HepG2 (cell line): ENCODE results near the gene TRMT10C. TPM values are rescaled to one million over a fixed set of nuclear protein-coding genes. Genes with fewer than 3 reads are reported as not detected.

Experiments used
- ATAC-seq: fragments of 200-7000 bp; cut with Tn5 transposase; 3 replicates; pipeline ENCODE4 v1.9.1; 2020; ENCODE audit warnings: mild to moderate bottlenecking, moderate library complexity
- BruUV-seq: library from RNA; stranded (reverse); fragments of 400-500 nt; replicated peaks from 2 replicates; lab custom pipeline; 2021; lab: Mats Ljungman, UMichigan
- CTCF ChIA-PET: fragments of 300-600 bp; formaldehyde crosslinking; extraction: SDS; loops from one replicate; lab custom pipeline; 2021; ENCODE audit warnings: low total read pairs, inconsistent platforms, low intra/inter-chr PET ratio; lab: Yijun Ruan, JAX
- POLR2A ChIA-PET: fragments of 350-600 bp; sonication (Branson Sonifier 250); formaldehyde crosslinking; loops from one replicate; lab custom pipeline; 2020; ENCODE audit warnings: antibody characterized with exemption, inconsistent platforms; lab: Yijun Ruan, JAX
- DNase-seq: peaks from one replicate; pipeline ENCODE4 v3.0.0-alpha.2; 2015; ENCODE audit warnings: low spot score
- FAIRE-seq: peaks from 3 replicates; lab custom pipeline; 2011; peaks lifted over from hg19 to GRCh38; lab: Jason Lieb, UNC
- H2AFZ ChIP-seq: one replicate; pipeline ENCODE4 v1.6.1; 2011; ENCODE audit warnings: low read length, inconsistent platforms
- H3K27ac ChIP-seq: fragments of 300-600 bp; 3 replicates; pipeline ENCODE4 v1.8.0; 2011; ENCODE audit warnings: mixed run types, mild to moderate bottlenecking, mixed read lengths, low read length, inconsistent platforms; ENCODE audit not compliant: insufficient read depth; ENCODE audit errors: extremely low read length
- H3K27me3 ChIP-seq, 2 experiments: fragments of 200-600 bp in 1 of 2; 2 replicates in 1 of 2; 3 replicates in 1 of 2; pipeline versions ENCODE4 v1.6.0 to v1.8.0; 2011; ENCODE audit warnings: low read length in 2 of 2, mild to moderate bottlenecking in 2 of 2, moderate library complexity in 2 of 2, inconsistent platforms in 1 of 2; ENCODE audit not compliant: insufficient read depth in 2 of 2, control insufficient read depth in 1 of 2
- H3K36me3 ChIP-seq, 2 experiments: fragments of 200-600 bp in 1 of 2; replicated peaks in 1 of 2; 2 replicates in 1 of 2; 3 replicates in 1 of 2; pipeline versions ENCODE4 v1.5.1 to v1.8.0; 2011; ENCODE audit warnings: low read length in 2 of 2, inconsistent platforms in 1 of 2; ENCODE audit not compliant: insufficient read depth in 2 of 2, control insufficient read depth in 1 of 2
- H3K4me1 ChIP-seq: 2 replicates; pipeline ENCODE4 v1.5.1; 2012; ENCODE audit warnings: low read length, inconsistent platforms; ENCODE audit not compliant: insufficient read depth
- H3K4me2 ChIP-seq: 2 replicates; pipeline ENCODE4 v1.6.0; 2011; ENCODE audit warnings: low read depth, low read length, inconsistent platforms
- H3K4me3 ChIP-seq, 3 experiments: fragments of 200-600 bp in 1 of 3; sonication (generic), shearing (Covaris generic) in 1 of 3; replicated peaks in 1 of 3; 2 replicates each; pipeline ENCODE4 v1.5.1; 2011 to 2016; ENCODE audit warnings: low read length in 3 of 3, inconsistent platforms in 2 of 3, low read depth in 2 of 3, mild to moderate bottlenecking in 2 of 3, control low read depth in 1 of 3, mixed read lengths in 1 of 3; ENCODE audit not compliant: insufficient read depth in 1 of 3
- H3K79me2 ChIP-seq: one replicate; pipeline ENCODE4 v1.6.1; 2011; ENCODE audit warnings: low read length, inconsistent platforms; ENCODE audit not compliant: insufficient read depth
- H3K9ac ChIP-seq: 2 replicates; pipeline ENCODE4 v1.6.0; 2011; ENCODE audit warnings: mild to moderate bottlenecking, low read depth, low read length, inconsistent platforms; ENCODE audit not compliant: insufficient read depth
- H3K9me3 ChIP-seq: 2 replicates; pipeline ENCODE4 v1.5.1; 2012; ENCODE audit warnings: mild to moderate bottlenecking, low read length
- H4K20me1 ChIP-seq: 2 replicates; pipeline ENCODE4 v1.6.0; 2011; ENCODE audit warnings: inconsistent platforms, mild to moderate bottlenecking, low read length, moderate library complexity; ENCODE audit not compliant: insufficient read depth
- CENPX ChIP-seq: sonication (generic); formaldehyde crosslinking; IDR thresholded peaks from 2 replicates; pipeline ENCODE4 v1.9.0; 2021; ENCODE audit warnings: mild to moderate bottlenecking, missing genetic modification reagents, moderate library complexity
- GATAD2A ChIP-seq: IDR thresholded peaks from 2 replicates; pipeline ENCODE4 v1.6.1; 2016
- HDAC1 ChIP-seq: sonication (generic); formaldehyde crosslinking; IDR thresholded peaks from 2 replicates; pipeline ENCODE4 v1.5.1; 2020; ENCODE audit warnings: mild to moderate bottlenecking, missing genetic modification reagents
- NPAS2 ChIP-seq: sonication (generic); formaldehyde crosslinking; IDR thresholded peaks from 2 replicates; pipeline ENCODE4 v1.8.0; 2022; ENCODE audit warnings: mild to moderate bottlenecking, missing genetic modification reagents, borderline replicate concordance
- ONECUT2 ChIP-seq: sonication (generic); formaldehyde crosslinking; IDR thresholded peaks from 2 replicates; pipeline ENCODE4 v1.4.0; 2020; ENCODE audit warnings: missing genetic modification reagents
- RERE ChIP-seq: IDR thresholded peaks from 2 replicates; pipeline ENCODE4 v1.6.1; 2016; ENCODE audit warnings: low read depth, missing genetic modification reagents, missing compliant biosample characterization
- SAP130 ChIP-seq: IDR thresholded peaks from 2 replicates; pipeline ENCODE4 v1.6.1; 2016; ENCODE audit warnings: low read depth
- ZNF256 ChIP-seq: sonication (generic); formaldehyde crosslinking; conservative IDR thresholded peaks from 2 replicates; pipeline ENCODE4 v1.4.0; 2020; ENCODE audit warnings: missing genetic modification reagents
- ZNF33B ChIP-seq: sonication (generic); formaldehyde crosslinking; IDR thresholded peaks from 2 replicates; pipeline ENCODE4 v1.5.1; 2020; ENCODE audit warnings: mild to moderate bottlenecking, missing genetic modification reagents
- ZNF501 ChIP-seq: sonication (generic); formaldehyde crosslinking; IDR thresholded peaks from 2 replicates; pipeline ENCODE4 v1.5.1; 2020; ENCODE audit warnings: mild to moderate bottlenecking, moderate library complexity, missing genetic modification reagents
- WGBS: methylation state at CpG from one replicate; pipeline ENCODE4 v1.1.6; 2017; ENCODE audit warnings: low lambda C conversion rate; 5-methylcytosine and 5-hydroxymethylcytosine counted together
- in situ Hi-C: cut with HindIII; loops from 2 replicates; pipeline ENCODE4 v1.10.0; 2017; ENCODE audit warnings: low pct_unique_long_range_greater_than_20kb; ENCODE audit not compliant: extremely low pct_ligation_motif_present
- intact Hi-C: fragments of 100-400 bp; cut with micrococcal nuclease; formaldehyde crosslinking; loops from one replicate; pipeline ENCODE4 v1.10.0; 2022; ENCODE audit not compliant: unreplicated experiment
- polyA plus RNA-seq, 8 experiments: library from polyadenylated mRNA; depleted of rRNA in 3 of 8; stranded (reverse) in 7 of 8; unstranded in 1 of 8; fragments of >200 nt; fragmentation: Illumina TruSeq in 4 of 8; extraction: Trizol in 4 of 8; gene quantifications; 2 replicates each; pipeline versions ENCODE4 v1.2.1 to v1.2.3, GENCODE V29; 2011 to 2016; ENCODE audit warnings: low read depth in 4 of 8, missing spikeins in 1 of 8, mixed read lengths in 1 of 8; ENCODE audit not compliant: insufficient read depth in 1 of 8
- total RNA-seq, 5 experiments: library from RNA; depleted of rRNA; stranded (reverse); fragments of >200 nt; fragmentation: Illumina TruSeq; extraction: Trizol; gene quantifications; 2 replicates each; pipeline ENCODE4 v1.2.3, GENCODE V29; 2016; ENCODE audit warnings: low read depth in 1 of 5
- TF ChIP-seq, protein P1 (sequence below): sonication (generic); formaldehyde crosslinking; IDR thresholded peaks from 2 replicates; pipeline ENCODE4 v1.5.0; 2020; ENCODE audit warnings: missing genetic modification reagents

Gene TRMT10C
- total and polyA plus RNA-seq, 2 of the 13 experiments (the other 11 are each of a cell fraction or from before 2014, with no cell fraction given) = 10.8 to 39.2 TPM

GRCh38 chr3:101561630-101562328, at the start of gene TRMT10C (continued):
- peak; percentile 34; the same call in 1 of the 2 replicates for TF ChIP-seq ONECUT2 (CRISPR knock-in tag)

DNA sequence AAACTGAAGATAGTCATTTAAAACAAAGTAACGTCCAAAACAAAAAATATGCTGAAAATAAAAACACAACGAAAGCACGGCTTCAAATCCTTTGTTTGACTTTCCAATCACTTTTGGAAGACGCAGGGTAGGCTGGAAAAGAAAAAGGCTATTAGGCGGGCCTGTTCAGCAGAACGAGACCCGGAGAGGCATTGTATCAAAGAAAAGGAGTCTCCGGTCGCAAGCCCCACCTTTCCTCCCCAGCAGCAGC, 49.3 kb upstream of the TRMT10C start:
- Histone ChIP-seq H3K9me3 (no peaks in the 10 kb centered on the region), H3K27ac (peak overlapping the region; percentile 93), H3K36me3 (no peaks in the 10 kb centered on the region), H3K4me1 (peaks cover 13% of the 10 kb centered on the region), H2AFZ (peak overlapping the region; percentile 93), H3K9ac (peak overlapping the region; percentile 85), H4K20me1 (no peaks in the 10 kb centered on the region), H3K4me3 (peak overlapping the region; percentile 80 to 92 (median 83)), H3K27me3 (no peaks in the 10 kb centered on the region; a peak in 1 of 5 replicates), H3K79me2 (peaks cover 7% of the 10 kb centered on the region), H3K4me2 (peak overlapping the region; percentile 78)
- no peak for DNase-seq
- BruUV-seq = no TSS peak
- ChIA-PET POLR2A (interaction anchor here (0.7 to 2.7 kb wide), 5 partner anchors 13 to 431 kb away, joined by 4 to 14 read pairs (median 7); partner anchors contain the start of genes PCNP and TRMT10C), CTCF (no interaction called here)
- in situ Hi-C loops (loop anchor here (5.0 kb wide), 1 partner anchor 60 kb away; the partner anchor contains the start of gene PCNP), intact Hi-C loops (loop anchor here (2.0 to 10.0 kb wide), 2 partner anchors 48 to 122 kb away; partner anchors contain the start of gene TRMT10C)
- ATAC-seq = no peak; the same call in 2 of the 3 replicates
- WGBS = 2% methylated on average over 9 of the region's 9 CpGs
- TF ChIP-seq ZNF501 (CRISPR knock-in tag) = 0 out of 2 replicates have a peak, but pooled peaks have one; percentile 51
- 0 out of 2 replicates have a peak, but pooled peaks have one; percentile 2 for TF ChIP-seq ZNF33B
- no peak for TF ChIP-seq SAP130
- no peak for TF ChIP-seq NPAS2 (CRISPR knock-in tag)
- TF ChIP-seq RERE = no peak
- no peak for TF ChIP-seq ZNF256 (CRISPR knock-in tag)
- no peak for TF ChIP-seq CENPX (CRISPR knock-in tag)
- TF ChIP-seq, protein P1, sequence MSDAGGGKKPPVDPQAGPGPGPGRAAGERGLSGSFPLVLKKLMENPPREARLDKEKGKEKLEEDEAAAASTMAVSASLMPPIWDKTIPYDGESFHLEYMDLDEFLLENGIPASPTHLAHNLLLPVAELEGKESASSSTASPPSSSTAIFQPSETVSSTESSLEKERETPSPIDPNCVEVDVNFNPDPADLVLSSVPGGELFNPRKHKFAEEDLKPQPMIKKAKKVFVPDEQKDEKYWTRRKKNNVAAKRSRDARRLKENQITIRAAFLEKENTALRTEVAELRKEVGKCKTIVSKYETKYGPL (CRISPR knock-in tag) = no peak
- peak; percentile 18; the same call in 1 of the 2 replicates for TF ChIP-seq GATAD2A (CRISPR knock-in tag)
- TF ChIP-seq HDAC1 = peak; percentile 10; the same call in 1 of the 2 replicates
- FAIRE-seq = no peak
